Ovary (tissue), 9 donors: Measurements from ENCODE around the gene HUWE1. TPM values are rescaled to one million over a fixed set of nuclear protein-coding genes. Genes with fewer than 3 reads are reported as not detected.

Experiments
- DNase-seq, 5 donors: peaks; one replicate each; pipeline ENCODE4 v3.0.0-alpha.2; 2019 to 2020
- H3K27ac ChIP-seq, 2 donors: fragments of 200-600 bp; one replicate each; pipeline versions ENCODE4 v1.5.1 to v1.8.0; 2019 to 2022
- H3K27me3 ChIP-seq: fragments of 200-600 bp; one replicate; pipeline ENCODE4 v1.8.0; 2022
- H3K36me3 ChIP-seq: fragments of 200-600 bp; sonication (generic); one replicate; pipeline ENCODE4 v1.5.1; 2019
- H3K4me1 ChIP-seq: one replicate; pipeline ENCODE4 v1.8.1; 2013; ENCODE audit warnings: mild to moderate bottlenecking, moderate library complexity; ENCODE audit not compliant: insufficient read depth
- H3K4me3 ChIP-seq: fragments of 200-600 bp; sonication (generic); one replicate; pipeline ENCODE4 v1.5.1; 2017
- H3K9me3 ChIP-seq, 2 donors: fragments of 200-600 bp in 1 of 2; sonication (generic) in 1 of 2; one replicate each; pipeline versions ENCODE4 v1.5.1 to v1.8.1; 2013 to 2019; ENCODE audit warnings: mild to moderate bottlenecking in 1 of 2, moderate library complexity in 1 of 2
- CTCF ChIP-seq, 3 donors: fragments of 450-650 bp in 2 of 3; fragments of 200-600 bp in 1 of 3; IDR thresholded peaks; one replicate each; pipeline versions ENCODE4 v1.5.1 to v1.8.0; 2016 to 2022; ENCODE audit warnings: antibody characterized with exemption in 3 of 3, mild to moderate bottlenecking in 1 of 3
- EP300 ChIP-seq: sonication (generic); formaldehyde crosslinking; IDR thresholded peaks from one replicate; pipeline ENCODE4 v1.6.1; 2017; ENCODE audit warnings: antibody characterized with exemption
- POLR2A ChIP-seq: fragments of 450-650 bp; IDR thresholded peaks from one replicate; pipeline ENCODE4 v1.6.1; 2017; ENCODE audit warnings: antibody characterized with exemption, mild to moderate bottlenecking, moderate library complexity
- WGBS, 3 donors: extraction: QIAGEN DNeasy Blood & Tissue Kit in 1 of 3; methylation state at CpG; one replicate each; pipeline versions ENCODE4 v1.1.5 to v1.1.7; 2013 to 2017; 5-methylcytosine and 5-hydroxymethylcytosine counted together
- intact Hi-C, 4 donors: fragments of 100-400 bp; cut with DNase I; formaldehyde crosslinking; loops; one replicate each; pipeline versions ENCODE4 v1.11.0 to v1.15.1; 2022 to 2023
- polyA plus RNA-seq, 2 donors: library from polyadenylated mRNA; stranded (reverse); fragments of 200-250 nt in 1 of 2; fragments of 350-450 nt in 1 of 2; fragmentation: Illumina TruSeq in 1 of 2; extraction: RNeasy Lipid Tissue Mini Kit (QIAGEN cat#74804) in 1 of 2; gene quantifications; one replicate each; pipeline ENCODE4 v1.2.3, GENCODE V29; 2013 to 2014
- total RNA-seq, 7 donors: library from RNA; depleted of rRNA in 2 of 7; stranded (reverse); fragments of >200 nt in 2 of 7; fragmentation: NEBNext Ultra II Directional in 3 of 7; extraction: Animal tissue kit (Norgen Biotek cat#: 25700) in 3 of 7; gene quantifications; one replicate each; pipeline versions ENCODE4 v1.1.0 to v1.2.4, GENCODE V29; 2016 to 2023
- donor health status: DM: no; HTN: no; CAD: no; lungs with moderate emphysema.
- donor health status: DM: no; HTN: no; CAD: no.
- donor health status: Bipolar disorder and iron deficiency.
- donor health status: DM: yes; HTN: yes; CAD: no.
- donor health status: DM: no; HTN: no; CAD: no.
- donor health status: DM: yes; HTN: yes; CAD: no.

The HUWE1 gene
- total and polyA plus RNA-seq, 9 donors = 58.2 to 198 (median 188) TPM

DNA sequence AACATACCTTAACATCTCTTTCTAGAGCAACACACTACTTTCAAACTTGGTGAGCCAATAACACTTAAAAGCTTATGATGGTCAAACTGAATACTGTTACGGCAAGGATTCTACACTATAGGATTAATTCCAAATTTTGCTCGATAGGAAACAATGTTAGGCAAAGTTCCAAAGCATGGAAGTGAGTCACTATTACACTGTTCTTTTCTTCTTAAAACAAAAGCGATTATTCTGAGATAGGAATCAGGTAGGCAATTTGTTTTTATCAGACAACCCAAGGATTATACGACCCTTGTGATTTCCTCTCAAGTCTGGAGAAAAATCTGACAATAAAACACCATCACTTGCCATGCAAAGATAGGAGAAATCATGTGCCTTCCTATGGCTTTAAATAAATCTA lies 81.5 kb downstream of the HUWE1 start:
- Histone ChIP-seq H3K27ac (no peak overlapping the region), H3K4me1 (no peaks in the 10 kb centered on the region), H3K4me3 (no peak overlapping the region), H3K27me3 (no peaks in the 10 kb centered on the region), H3K36me3 (no peaks in the 10 kb centered on the region), H3K9me3 (no peaks in the 10 kb centered on the region)
- DNase-seq = no peak
- 61 to 63% (median 63%) methylated on average over 4 of the region's 4 CpGs for WGBS, 3 donors
- intact Hi-C loops = no loop called here
- no peak for TF ChIP-seq EP300
- TF ChIP-seq POLR2A = no peak

GRCh38 chrX:53599781-53600396 lies 86.6 kb downstream of the HUWE1 start:
- intact Hi-C loops = no loop called here
- 56 to 60% (median 56%) methylated on average over 2 of the region's 2 CpGs for WGBS, 3 donors
- Histone ChIP-seq H3K36me3 (no peaks in the 10 kb centered on the region), H3K4me1 (no peaks in the 10 kb centered on the region), H3K27me3 (no peaks in the 10 kb centered on the region), H3K4me3 (no peak overlapping the region), H3K27ac (no peak overlapping the region), H3K9me3 (no peaks in the 10 kb centered on the region)
- TF ChIP-seq POLR2A = no peak
- no peak for TF ChIP-seq EP300
- no peak for TF ChIP-seq CTCF (IDR thresholded peaks at IDR 0.05)
- DNase-seq = no peak

DNA sequence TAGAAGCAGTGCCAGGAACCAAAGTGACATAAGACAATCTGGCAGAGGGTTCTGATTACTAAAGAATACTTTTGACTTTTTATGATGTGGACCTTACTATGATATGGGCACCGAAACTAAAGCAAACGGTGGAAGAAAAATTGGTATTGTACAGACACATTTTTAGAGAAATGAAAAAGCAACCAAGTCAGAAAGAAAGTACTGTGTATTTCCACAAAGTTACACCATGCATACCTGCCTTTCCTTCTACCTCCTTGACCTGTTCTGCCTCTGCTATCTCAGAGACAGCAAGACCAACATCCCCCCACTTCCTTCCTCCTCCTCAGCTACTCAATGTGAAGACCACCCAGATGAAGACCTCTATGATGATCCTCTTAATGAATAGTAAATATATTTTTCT lies 88.3 kb downstream of the HUWE1 start:
- WGBS, 3 donors = 71 to 85% (median 72%) methylated on average over 2 of the region's 2 CpGs
- TF ChIP-seq EP300 (no peak), POLR2A (no peak), CTCF (IDR thresholded peaks at IDR 0.05) (no peak)

GRCh38 chrX:53595266-53595810 lies 91.2 kb downstream of the HUWE1 start:
- 84 to 91% (median 89%) methylated on average over 7 of the region's 7 CpGs for WGBS, 3 donors
- Histone ChIP-seq H3K4me3 (no peak overlapping the region), H3K27ac (no peak overlapping the region), H3K27me3 (no peaks in the 10 kb centered on the region), H3K4me1 (no peaks in the 10 kb centered on the region), H3K9me3 (no peaks in the 10 kb centered on the region), H3K36me3 (no peaks in the 10 kb centered on the region)
- intact Hi-C loops = no loop called here
- no peak for DNase-seq
- TF ChIP-seq CTCF (IDR thresholded peaks at IDR 0.05) (no peak), EP300 (no peak), POLR2A (no peak)

More for the DNA sequence above, 88.3 kb downstream of the HUWE1 start:
- H3K27me3 ChIP-seq = no peaks in the 10 kb centered on the region
- H3K4me1 ChIP-seq = no peaks in the 10 kb centered on the region
- intact Hi-C loops = no loop called here
- no peak for DNase-seq
- H3K27ac ChIP-seq = no peak overlapping the region
- H3K9me3 ChIP-seq = no peaks in the 10 kb centered on the region
- H3K36me3 ChIP-seq = no peaks in the 10 kb centered on the region
- no peak overlapping the region for H3K4me3 ChIP-seq

GRCh38 chrX:53594354-53594753 lies 92.2 kb downstream of the HUWE1 start:
- Histone ChIP-seq H3K36me3 (no peaks in the 10 kb centered on the region), H3K9me3 (no peaks in the 10 kb centered on the region)
- WGBS, 3 donors = 79 to 90% (median 82%) methylated on average over 1 of the region's 1 CpG

More at GRCh38 chrX:53594354-53594753, 92.2 kb downstream of the HUWE1 start:
- DNase-seq = no peak
- H3K27me3 ChIP-seq = no peaks in the 10 kb centered on the region
- H3K4me3 ChIP-seq = no peak overlapping the region
- TF ChIP-seq CTCF (IDR thresholded peaks at IDR 0.05) (no peak), EP300 (no peak), POLR2A (no peak)
- no peaks in the 10 kb centered on the region for H3K4me1 ChIP-seq
- intact Hi-C loops = no loop called here
- no peak overlapping the region for H3K27ac ChIP-seq
